Sigmoid colon (tissue), 7 donors: ENCODE results near the gene METTL5. TPM values are rescaled to one million over a fixed set of nuclear protein-coding genes. Genes with fewer than 3 reads are reported as not detected.

Experiments
- DNase-seq: peaks from one replicate; pipeline ENCODE4 v3.0.0-alpha.2; 2019
- H3K27ac ChIP-seq, 4 donors: fragments of 200-600 bp; sonication (generic); one replicate each; pipeline ENCODE4 v1.5.1; 2016 to 2019; ENCODE audit warnings: mild to moderate bottlenecking in 1 of 4
- H3K27me3 ChIP-seq, 3 donors: fragments of 200-600 bp; sonication (generic); one replicate each; pipeline ENCODE4 v1.5.1; 2019; ENCODE audit warnings: mild to moderate bottlenecking in 1 of 3
- H3K36me3 ChIP-seq, 4 donors: fragments of 200-600 bp; sonication (generic); one replicate each; pipeline ENCODE4 v1.5.1; 2016 to 2019
- H3K4me1 ChIP-seq, 4 donors: fragments of 200-600 bp; sonication (generic); one replicate each; pipeline ENCODE4 v1.5.1; 2017 to 2019
- H3K4me3 ChIP-seq, 4 donors: fragments of 200-600 bp; sonication (generic); one replicate each; pipeline ENCODE4 v1.5.1; 2017 to 2019; ENCODE audit warnings: mild to moderate bottlenecking in 2 of 4, moderate library complexity in 1 of 4
- H3K9me3 ChIP-seq, 4 donors: fragments of 200-600 bp in 3 of 4; sonication (generic) in 3 of 4; one replicate each; pipeline versions ENCODE4 v1.5.1 to v1.6.1; 2013 to 2019
- EP300 ChIP-seq, 4 donors: sonication (generic); formaldehyde crosslinking; IDR thresholded peaks; one replicate each; pipeline ENCODE4 v1.6.1; 2017; ENCODE audit warnings: antibody characterized with exemption in 4 of 4
- POLR2A ChIP-seq, 2 donors: fragments of 450-650 bp; IDR thresholded peaks; one replicate each; pipeline ENCODE4 v1.6.1; 2016; ENCODE audit warnings: antibody characterized with exemption in 2 of 2, mild to moderate bottlenecking in 2 of 2, moderate library complexity in 2 of 2
- POLR2AphosphoS5 ChIP-seq, 4 donors: sonication (generic); formaldehyde crosslinking; IDR thresholded peaks; one replicate each; pipeline ENCODE4 v1.6.1; 2017; ENCODE audit warnings: antibody characterized with exemption in 4 of 4
- WGBS, 2 donors: extraction: QIAGEN DNeasy Blood & Tissue Kit; methylation state at CpG; one replicate each; pipeline ENCODE4 v1.1.7; 2013; 5-methylcytosine and 5-hydroxymethylcytosine counted together
- intact Hi-C: fragments of 100-400 bp; cut with DNase I; formaldehyde crosslinking; loops from one replicate; pipeline ENCODE4 v1.15.1; 2023
- polyA plus RNA-seq, 3 donors: library from polyadenylated mRNA; stranded (reverse); fragments of 200-250 nt; gene quantifications; one replicate each; pipeline ENCODE4 v1.2.3, GENCODE V29; 2013
- total RNA-seq, 4 donors: library from RNA; depleted of rRNA; stranded (reverse); fragments of >200 nt; gene quantifications; one replicate each; pipeline ENCODE4 v1.1.0, GENCODE V29; 2016
- TF ChIP-seq, protein P1 (sequence below), 4 experiments: fragments of 450-650 bp in 3 of 4; fragments of 200-600 bp in 1 of 4; IDR thresholded peaks; one replicate each; pipeline ENCODE4 v1.5.1; 2016 to 2019; ENCODE audit warnings: antibody characterized with exemption in 4 of 4, mild to moderate bottlenecking in 3 of 4, moderate library complexity in 2 of 4
- donor health status: healthy with polysubstance abuse.
- donor health status: Bipolar disorder and iron deficiency.
- donor health status: healthy.

The METTL5 gene
- total and polyA plus RNA-seq, 7 donors = 47.8 to 337 (median 74.9) TPM

DNA sequence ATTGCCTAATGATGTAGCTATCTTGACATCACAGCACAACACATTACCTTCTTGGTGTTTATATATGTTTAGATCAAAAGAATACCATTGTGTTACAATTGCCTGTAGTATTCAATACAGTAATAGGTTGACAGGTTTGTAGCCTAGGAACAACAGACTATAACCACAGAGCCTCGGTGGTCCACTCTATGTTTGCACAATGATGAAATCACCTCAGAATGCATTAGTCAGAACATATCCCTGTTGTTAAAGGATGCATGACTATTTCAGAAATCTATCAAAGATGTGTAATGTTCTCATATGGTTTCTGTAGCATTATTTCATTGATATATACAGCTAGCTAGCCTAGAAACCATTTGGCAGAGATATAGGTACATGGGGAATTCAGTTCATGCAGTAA is 8.9 kb downstream of the METTL5 start:
- Histone ChIP-seq H3K36me3 (peaks cover 15 to 89% (median 24%) of the 10 kb centered on the region in 4 donors), H3K27me3 (no peaks in the 10 kb centered on the region), H3K9me3 (no peaks in the 10 kb centered on the region), H3K27ac (no peak overlapping the region), H3K4me1 (no peaks in the 10 kb centered on the region), H3K4me3 (no peak overlapping the region)
- no peak for DNase-seq
- TF ChIP-seq, protein P1, sequence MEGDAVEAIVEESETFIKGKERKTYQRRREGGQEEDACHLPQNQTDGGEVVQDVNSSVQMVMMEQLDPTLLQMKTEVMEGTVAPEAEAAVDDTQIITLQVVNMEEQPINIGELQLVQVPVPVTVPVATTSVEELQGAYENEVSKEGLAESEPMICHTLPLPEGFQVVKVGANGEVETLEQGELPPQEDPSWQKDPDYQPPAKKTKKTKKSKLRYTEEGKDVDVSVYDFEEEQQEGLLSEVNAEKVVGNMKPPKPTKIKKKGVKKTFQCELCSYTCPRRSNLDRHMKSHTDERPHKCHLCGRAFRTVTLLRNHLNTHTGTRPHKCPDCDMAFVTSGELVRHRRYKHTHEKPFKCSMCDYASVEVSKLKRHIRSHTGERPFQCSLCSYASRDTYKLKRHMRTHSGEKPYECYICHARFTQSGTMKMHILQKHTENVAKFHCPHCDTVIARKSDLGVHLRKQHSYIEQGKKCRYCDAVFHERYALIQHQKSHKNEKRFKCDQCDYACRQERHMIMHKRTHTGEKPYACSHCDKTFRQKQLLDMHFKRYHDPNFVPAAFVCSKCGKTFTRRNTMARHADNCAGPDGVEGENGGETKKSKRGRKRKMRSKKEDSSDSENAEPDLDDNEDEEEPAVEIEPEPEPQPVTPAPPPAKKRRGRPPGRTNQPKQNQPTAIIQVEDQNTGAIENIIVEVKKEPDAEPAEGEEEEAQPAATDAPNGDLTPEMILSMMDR (IDR thresholded peaks at IDR 0.05) = no peak
- TF ChIP-seq POLR2AphosphoS5 (IDR thresholded peaks at IDR 0.05) (no peak), EP300 (IDR thresholded peaks at IDR 0.05) (no peak), POLR2A (IDR thresholded peaks at IDR 0.05) (no peak)
- 32 to 65% methylated on average over 1 of the region's 1 CpG for WGBS, 2 donors
- intact Hi-C loops = no loop called here

DNA sequence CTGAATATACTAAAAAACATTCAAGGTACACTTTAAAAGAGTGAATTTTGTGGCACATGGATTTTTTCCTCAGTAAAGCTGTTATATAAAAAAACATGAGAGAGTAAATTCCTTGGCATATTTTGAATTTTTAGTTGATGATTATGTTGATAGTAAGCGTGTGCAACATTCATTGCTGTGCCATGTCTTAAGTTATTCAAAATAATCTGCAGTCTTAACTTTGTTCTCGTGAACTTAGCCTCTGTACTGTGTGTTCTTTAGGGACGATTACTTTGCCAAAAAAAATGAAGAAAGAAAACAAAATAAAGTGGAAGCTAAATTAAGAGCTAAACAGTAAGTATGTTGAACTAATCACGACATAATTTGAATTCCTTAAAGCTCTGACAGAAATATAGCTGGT is 16.5 kb downstream of the METTL5 start:
- peaks cover 0 to 6% (median 0%) of the 10 kb centered on the region in 4 donors for H3K4me1 ChIP-seq
- intact Hi-C loops = no loop called here
- WGBS, 2 donors = 87 to 89% methylated on average over 4 of the region's 4 CpGs
- H3K27me3 ChIP-seq = no peaks in the 10 kb centered on the region
- TF ChIP-seq, protein P1 (IDR thresholded peaks at IDR 0.05) = no peak
- no peak for TF ChIP-seq POLR2A (IDR thresholded peaks at IDR 0.05)
- TF ChIP-seq POLR2AphosphoS5 (IDR thresholded peaks at IDR 0.05) = no peak
- TF ChIP-seq EP300 (IDR thresholded peaks at IDR 0.05) = no peak
- DNase-seq = no peak
- peaks cover 21 to 91% (median 58%) of the 10 kb centered on the region in 4 donors for H3K36me3 ChIP-seq
- H3K27ac ChIP-seq = no peak overlapping the region
- H3K4me3 ChIP-seq = no peak overlapping the region
- no peaks in the 10 kb centered on the region for H3K9me3 ChIP-seq

DNA sequence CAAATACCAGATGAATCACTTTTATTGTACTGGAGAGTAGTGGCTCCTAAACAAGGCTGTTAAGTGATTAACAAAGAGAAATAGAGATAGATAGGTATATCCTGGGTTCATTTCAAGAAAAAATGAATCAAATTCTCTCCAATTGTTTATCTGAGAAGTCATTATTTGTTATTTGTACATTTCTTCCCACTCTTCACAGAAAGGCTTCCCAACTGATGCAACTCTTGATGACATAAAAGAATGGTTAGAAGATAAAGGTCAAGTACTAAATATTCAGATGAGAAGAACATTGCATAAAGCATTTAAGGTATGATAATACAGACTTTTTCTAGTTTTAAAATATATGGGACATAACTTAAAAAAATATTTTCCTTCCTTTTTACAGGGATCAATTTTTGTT is 18.1 kb downstream of the METTL5 start:
- Histone ChIP-seq H3K27ac (no peak overlapping the region), H3K4me3 (no peak overlapping the region), H3K27me3 (no peaks in the 10 kb centered on the region), H3K4me1 (peaks cover 0 to 8% (median 5%) of the 10 kb centered on the region in 4 donors), H3K9me3 (no peaks in the 10 kb centered on the region), H3K36me3 (peaks cover 21 to 80% (median 51%) of the 10 kb centered on the region in 4 donors)
- TF ChIP-seq, protein P1 (IDR thresholded peaks at IDR 0.05) = no peak
- TF ChIP-seq POLR2AphosphoS5 (IDR thresholded peaks at IDR 0.05) (no peak), EP300 (IDR thresholded peaks at IDR 0.05) (no peak), POLR2A (IDR thresholded peaks at IDR 0.05) (no peak)
- no peak for DNase-seq
- intact Hi-C loops = no loop called here

DNA sequence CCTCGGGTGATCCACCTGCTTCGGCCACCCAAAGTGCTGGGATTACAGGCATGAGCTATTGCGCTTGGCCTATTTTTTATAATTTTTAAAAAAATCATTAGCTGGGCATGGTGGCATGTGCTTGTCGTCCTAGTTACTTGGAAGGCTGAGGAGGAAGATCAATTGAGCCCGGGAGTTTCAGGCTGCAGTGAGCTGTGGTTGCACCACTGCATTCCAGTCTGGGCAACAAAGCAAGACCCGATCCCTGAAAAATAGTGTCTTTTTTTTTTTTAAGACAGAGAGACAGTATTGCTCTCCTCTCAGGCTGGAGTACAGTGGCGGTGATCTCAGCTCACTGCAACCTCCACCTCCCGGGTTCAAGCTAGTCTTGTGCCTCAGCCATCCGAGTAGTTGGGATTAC is 21.2 kb downstream of the METTL5 start:
- Histone ChIP-seq H3K4me1 (peaks cover 0 to 20% (median 14%) of the 10 kb centered on the region in 4 donors), H3K4me3 (no peak overlapping the region), H3K36me3 (peaks cover 21 to 57% (median 29%) of the 10 kb centered on the region in 4 donors), H3K9me3 (no peaks in the 10 kb centered on the region), H3K27me3 (no peaks in the 10 kb centered on the region), H3K27ac (no peak overlapping the region)
- intact Hi-C loops = no loop called here
- TF ChIP-seq, protein P1 (IDR thresholded peaks at IDR 0.05) = no peak
- TF ChIP-seq POLR2A (IDR thresholded peaks at IDR 0.05) (no peak), POLR2AphosphoS5 (IDR thresholded peaks at IDR 0.05) (no peak), EP300 (IDR thresholded peaks at IDR 0.05) (no peak)
- DNase-seq = no peak
- WGBS, 2 donors = 95 to 96% methylated on average over 9 of the region's 9 CpGs
